Neutrophil (primary cell): ENCODE measurements around the gene TMEM108.

ENCODE experiments used
- H3K27ac ChIP-seq: fragments of 200-600 bp; sonication (generic); 2 replicates; pipeline ENCODE4 v1.5.1; 2016; ENCODE audit warnings: mild to moderate bottlenecking, moderate library complexity
- H3K27me3 ChIP-seq: fragments of 200-600 bp; sonication (generic); 2 replicates; pipeline ENCODE4 v1.6.0; 2016; ENCODE audit warnings: mild to moderate bottlenecking
- H3K36me3 ChIP-seq: fragments of 200-600 bp; sonication (generic); 2 replicates; pipeline ENCODE4 v1.5.1; 2017
- H3K4me1 ChIP-seq, 2 experiments: fragments of 200-600 bp in 1 of 2; sonication (generic) in 1 of 2; 1 replicate in 1 of 2; 2 replicates in 1 of 2; pipeline versions ENCODE4 v1.5.1 to v1.6.1; 2013 to 2016; ENCODE audit warnings: low read depth in 1 of 2, low read length in 1 of 2, mild to moderate bottlenecking in 1 of 2, moderate library complexity in 1 of 2; ENCODE audit not compliant: control insufficient read depth in 1 of 2, insufficient read depth in 1 of 2
- H3K4me3 ChIP-seq, 2 experiments: fragments of 200-600 bp in 1 of 2; sonication (generic) in 1 of 2; 1 replicate in 1 of 2; 2 replicates in 1 of 2; pipeline ENCODE4 v1.5.1; 2013 to 2016; ENCODE audit warnings: low read depth in 1 of 2, low read length in 1 of 2, mild to moderate bottlenecking in 1 of 2, moderate library complexity in 1 of 2
- H3K9me3 ChIP-seq: fragments of 200-600 bp; sonication (generic); 2 replicates; pipeline ENCODE4 v1.5.1; 2016
- TF ChIP-seq, protein P1 (sequence below): fragments of 200-600 bp; sonication (generic); IDR thresholded peaks from 2 replicates; pipeline ENCODE4 v1.5.1; 2016; ENCODE audit warnings: antibody characterized with exemption

TMEM108 gene

DNA sequence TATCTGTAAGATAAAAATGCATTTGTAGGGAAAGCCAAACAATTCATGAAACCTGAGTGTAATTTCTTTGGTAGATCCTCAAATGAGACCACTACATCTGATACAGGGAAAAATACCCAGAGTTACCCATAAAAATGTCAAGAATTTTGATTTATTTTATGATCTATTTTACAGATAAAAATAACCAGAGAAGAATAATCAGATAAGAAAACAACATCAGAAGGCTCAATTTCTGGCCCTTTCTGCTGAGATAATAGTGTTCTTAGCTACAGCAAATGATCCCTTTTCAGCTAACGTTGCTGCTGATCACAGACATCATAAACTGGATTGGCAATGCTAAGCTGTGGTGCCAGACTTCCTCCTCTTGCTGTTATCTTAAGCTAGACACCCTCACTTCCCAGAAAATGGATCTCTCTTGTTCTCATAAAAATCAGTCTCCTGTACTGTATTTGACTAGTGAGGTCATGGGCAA lies 21.3 kb upstream of the TMEM108 start:
- Histone ChIP-seq H3K27me3 (no peaks in the 10 kb centered on the region), H3K4me1 (no peaks in the 10 kb centered on the region), H3K36me3 (no peaks in the 10 kb centered on the region), H3K4me3 (no peak overlapping the region), H3K27ac (no peak overlapping the region), H3K9me3 (no peaks in the 10 kb centered on the region)
- TF ChIP-seq, protein P1, sequence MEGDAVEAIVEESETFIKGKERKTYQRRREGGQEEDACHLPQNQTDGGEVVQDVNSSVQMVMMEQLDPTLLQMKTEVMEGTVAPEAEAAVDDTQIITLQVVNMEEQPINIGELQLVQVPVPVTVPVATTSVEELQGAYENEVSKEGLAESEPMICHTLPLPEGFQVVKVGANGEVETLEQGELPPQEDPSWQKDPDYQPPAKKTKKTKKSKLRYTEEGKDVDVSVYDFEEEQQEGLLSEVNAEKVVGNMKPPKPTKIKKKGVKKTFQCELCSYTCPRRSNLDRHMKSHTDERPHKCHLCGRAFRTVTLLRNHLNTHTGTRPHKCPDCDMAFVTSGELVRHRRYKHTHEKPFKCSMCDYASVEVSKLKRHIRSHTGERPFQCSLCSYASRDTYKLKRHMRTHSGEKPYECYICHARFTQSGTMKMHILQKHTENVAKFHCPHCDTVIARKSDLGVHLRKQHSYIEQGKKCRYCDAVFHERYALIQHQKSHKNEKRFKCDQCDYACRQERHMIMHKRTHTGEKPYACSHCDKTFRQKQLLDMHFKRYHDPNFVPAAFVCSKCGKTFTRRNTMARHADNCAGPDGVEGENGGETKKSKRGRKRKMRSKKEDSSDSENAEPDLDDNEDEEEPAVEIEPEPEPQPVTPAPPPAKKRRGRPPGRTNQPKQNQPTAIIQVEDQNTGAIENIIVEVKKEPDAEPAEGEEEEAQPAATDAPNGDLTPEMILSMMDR = no peak

- TF ChIP-seq, protein P1 = no peak
- Histone ChIP-seq H3K9me3 (no peaks in the 10 kb centered on the region), H3K27me3 (peaks cover 8% of the 10 kb centered on the region), H3K4me3 (no peak overlapping the region), H3K36me3 (no peaks in the 10 kb centered on the region), H3K27ac (no peak overlapping the region), H3K4me1 (no peaks in the 10 kb centered on the region)
Observed at GRCh38 chr3:133018921-133019320, 19.3 kb upstream of the TMEM108 start.

- H3K4me1 ChIP-seq = no peaks in the 10 kb centered on the region
- TF ChIP-seq, protein P1 = no peak
- no peaks in the 10 kb centered on the region for H3K36me3 ChIP-seq
- no peak overlapping the region for H3K4me3 ChIP-seq
- peaks cover 8% of the 10 kb centered on the region for H3K27me3 ChIP-seq
- no peak overlapping the region for H3K27ac ChIP-seq
- H3K9me3 ChIP-seq = no peaks in the 10 kb centered on the region
Observed at GRCh38 chr3:133021206-133021605, 17.0 kb upstream of the TMEM108 start.

GRCh38 chr3:133023362-133023761 lies 14.8 kb upstream of the TMEM108 start:
- TF ChIP-seq, protein P1 = no peak
- Histone ChIP-seq H3K9me3 (no peaks in the 10 kb centered on the region), H3K4me1 (no peaks in the 10 kb centered on the region), H3K27ac (no peak overlapping the region), H3K4me3 (no peak overlapping the region), H3K27me3 (peaks cover 9% of the 10 kb centered on the region), H3K36me3 (no peaks in the 10 kb centered on the region)

GRCh38 chr3:133025546-133025945 lies 12.6 kb upstream of the TMEM108 start:
- H3K9me3 ChIP-seq = no peaks in the 10 kb centered on the region
- no peak overlapping the region for H3K4me3 ChIP-seq
- H3K27ac ChIP-seq = no peak overlapping the region
- no peaks in the 10 kb centered on the region for H3K36me3 ChIP-seq
- H3K4me1 ChIP-seq = no peaks in the 10 kb centered on the region
- H3K27me3 ChIP-seq = peaks cover 19% of the 10 kb centered on the region
- TF ChIP-seq, protein P1 = no peak

GRCh38 chr3:133032301-133032700 lies 5.9 kb upstream of the TMEM108 start:
- TF ChIP-seq, protein P1 = no peak
- peaks cover 67% of the 10 kb centered on the region for H3K27me3 ChIP-seq
- H3K4me3 ChIP-seq = no peak overlapping the region
- no peaks in the 10 kb centered on the region for H3K36me3 ChIP-seq
- no peaks in the 10 kb centered on the region for H3K9me3 ChIP-seq
- H3K4me1 ChIP-seq = no peaks in the 10 kb centered on the region
- no peak overlapping the region for H3K27ac ChIP-seq
